MM.1S (cell line): ENCODE data around the gene NPNT.

ENCODE experiments used
- DNase-seq: peaks from one replicate; pipeline ENCODE4 v3.0.0-alpha.2; 2015
- H2AFZ ChIP-seq: fragments of 300-600 bp; sonication (generic); 2 replicates; pipeline ENCODE4 v1.6.0; 2016; ENCODE audit warnings: antibody characterized with exemption, low read length
- H3F3A ChIP-seq: fragments of 300-600 bp; sonication (generic); 2 replicates; pipeline ENCODE4 v1.6.1; 2016; ENCODE audit warnings: mild to moderate bottlenecking, antibody characterized with exemption, low read length, moderate library complexity, mixed read lengths; ENCODE audit not compliant: insufficient read depth
- H3K27ac ChIP-seq: fragments of 300-600 bp; sonication (generic); 2 replicates; pipeline ENCODE4 v1.5.1; 2016; ENCODE audit warnings: mild to moderate bottlenecking, low read length
- H3K27me3 ChIP-seq: fragments of 300-600 bp; sonication (generic); replicated peaks from 2 replicates; pipeline ENCODE4 v1.6.0; 2016; ENCODE audit warnings: low read length; ENCODE audit not compliant: insufficient read depth
- H3K36me3 ChIP-seq: fragments of 300-600 bp; sonication (generic); replicated peaks from 2 replicates; pipeline ENCODE4 v1.6.1; 2016; ENCODE audit warnings: mild to moderate bottlenecking, low read length, mixed read lengths; ENCODE audit not compliant: insufficient read depth
- H3K4me1 ChIP-seq: fragments of 300-600 bp; sonication (generic); 2 replicates; pipeline ENCODE4 v1.6.1; 2016; ENCODE audit warnings: low read length, mixed read lengths
- H3K4me2 ChIP-seq: fragments of 300-600 bp; sonication (generic); 2 replicates; pipeline ENCODE4 v1.6.0; 2016; ENCODE audit warnings: low read depth, low read length
- H3K4me3 ChIP-seq: fragments of 300-600 bp; sonication (generic); 2 replicates; pipeline ENCODE4 v1.5.1; 2016; ENCODE audit warnings: low read length, mixed read lengths
- H3K79me2 ChIP-seq: fragments of 300-600 bp; sonication (generic); 2 replicates; pipeline ENCODE4 v1.6.1; 2016; ENCODE audit warnings: mixed run types, low read length, mixed read lengths
- H3K9ac ChIP-seq: fragments of 300-600 bp; sonication (generic); 2 replicates; pipeline ENCODE4 v1.6.1; 2016; ENCODE audit warnings: low read length, mixed read lengths
- H3K9me2 ChIP-seq: fragments of 300-600 bp; sonication (generic); replicated peaks from 2 replicates; pipeline ENCODE4 v1.6.1; 2016; ENCODE audit warnings: mild to moderate bottlenecking, low read length, mixed read lengths; ENCODE audit not compliant: insufficient read depth
- H3K9me3 ChIP-seq: fragments of 300-600 bp; sonication (generic); replicated peaks from 2 replicates; pipeline ENCODE4 v1.6.1; 2016; ENCODE audit warnings: mild to moderate bottlenecking, low read length, mixed read lengths; ENCODE audit not compliant: insufficient read depth
- H4K20me1 ChIP-seq: fragments of 300-600 bp; sonication (generic); 2 replicates; pipeline ENCODE4 v1.6.1; 2016; ENCODE audit warnings: mild to moderate bottlenecking, low read length, moderate library complexity, mixed read lengths; ENCODE audit not compliant: insufficient read depth
- EZH2 ChIP-seq: fragments of 300-600 bp; sonication (generic); optimal IDR thresholded peaks from 2 replicates; pipeline ENCODE3; 2017; ENCODE audit warnings: low read depth, mild to moderate bottlenecking, antibody characterized with exemption, low read length, mixed read lengths
- EZH2phosphoT487 ChIP-seq: fragments of 300-600 bp; sonication (generic); IDR thresholded peaks from 2 replicates; pipeline ENCODE4 v1.6.1; 2018; ENCODE audit warnings: antibody characterized with exemption, low read length
- TF ChIP-seq, protein P1 (sequence below): fragments of 300-600 bp; sonication (generic); IDR thresholded peaks from 2 replicates; pipeline ENCODE4 v1.5.1; 2016; ENCODE audit warnings: antibody characterized with exemption, low read length, mixed read lengths

The NPNT gene

DNA sequence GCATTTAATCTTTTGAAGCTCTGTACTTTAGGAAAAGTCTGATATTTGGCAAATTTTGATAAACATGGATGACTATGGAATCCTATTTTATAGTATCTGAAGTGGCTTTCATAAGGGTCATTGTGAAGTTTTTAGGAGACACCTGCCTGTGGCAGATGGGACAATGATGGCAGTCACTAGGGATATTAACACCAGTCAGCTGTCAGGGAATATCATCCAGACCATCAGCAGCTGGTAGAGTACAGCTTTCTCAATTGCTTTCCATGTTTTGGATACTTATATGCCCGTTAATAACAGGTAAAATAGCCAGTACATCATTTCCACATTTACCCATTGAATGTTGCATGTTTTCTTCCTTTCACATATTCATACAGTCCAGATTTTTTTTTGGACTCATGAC is 39.1 kb downstream of the NPNT start:
- H3K27ac ChIP-seq: no peak overlapping the region
- H3K27me3 ChIP-seq: no peaks in the 10 kb centered on the region
- H4K20me1 ChIP-seq: no peaks in the 10 kb centered on the region
- TF ChIP-seq, protein P1, sequence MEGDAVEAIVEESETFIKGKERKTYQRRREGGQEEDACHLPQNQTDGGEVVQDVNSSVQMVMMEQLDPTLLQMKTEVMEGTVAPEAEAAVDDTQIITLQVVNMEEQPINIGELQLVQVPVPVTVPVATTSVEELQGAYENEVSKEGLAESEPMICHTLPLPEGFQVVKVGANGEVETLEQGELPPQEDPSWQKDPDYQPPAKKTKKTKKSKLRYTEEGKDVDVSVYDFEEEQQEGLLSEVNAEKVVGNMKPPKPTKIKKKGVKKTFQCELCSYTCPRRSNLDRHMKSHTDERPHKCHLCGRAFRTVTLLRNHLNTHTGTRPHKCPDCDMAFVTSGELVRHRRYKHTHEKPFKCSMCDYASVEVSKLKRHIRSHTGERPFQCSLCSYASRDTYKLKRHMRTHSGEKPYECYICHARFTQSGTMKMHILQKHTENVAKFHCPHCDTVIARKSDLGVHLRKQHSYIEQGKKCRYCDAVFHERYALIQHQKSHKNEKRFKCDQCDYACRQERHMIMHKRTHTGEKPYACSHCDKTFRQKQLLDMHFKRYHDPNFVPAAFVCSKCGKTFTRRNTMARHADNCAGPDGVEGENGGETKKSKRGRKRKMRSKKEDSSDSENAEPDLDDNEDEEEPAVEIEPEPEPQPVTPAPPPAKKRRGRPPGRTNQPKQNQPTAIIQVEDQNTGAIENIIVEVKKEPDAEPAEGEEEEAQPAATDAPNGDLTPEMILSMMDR: no peak
- TF ChIP-seq EZH2phosphoT487 (no peak), EZH2 (no peak)
- H3K9me3 ChIP-seq: no peaks in the 10 kb centered on the region
- no peak overlapping the region for H3K9ac ChIP-seq
- no peaks in the 10 kb centered on the region for H3K79me2 ChIP-seq
- no peaks in the 10 kb centered on the region for H3K9me2 ChIP-seq
- H3K4me2 ChIP-seq: no peak overlapping the region
- H3K4me1 ChIP-seq: peaks cover 10% of the 10 kb centered on the region
- DNase-seq: no peak
- H3K4me3 ChIP-seq: no peak overlapping the region
- H3K36me3 ChIP-seq: no peaks in the 10 kb centered on the region
- no peaks in the 10 kb centered on the region for H3F3A ChIP-seq
- H2AFZ ChIP-seq: no peak overlapping the region

DNA sequence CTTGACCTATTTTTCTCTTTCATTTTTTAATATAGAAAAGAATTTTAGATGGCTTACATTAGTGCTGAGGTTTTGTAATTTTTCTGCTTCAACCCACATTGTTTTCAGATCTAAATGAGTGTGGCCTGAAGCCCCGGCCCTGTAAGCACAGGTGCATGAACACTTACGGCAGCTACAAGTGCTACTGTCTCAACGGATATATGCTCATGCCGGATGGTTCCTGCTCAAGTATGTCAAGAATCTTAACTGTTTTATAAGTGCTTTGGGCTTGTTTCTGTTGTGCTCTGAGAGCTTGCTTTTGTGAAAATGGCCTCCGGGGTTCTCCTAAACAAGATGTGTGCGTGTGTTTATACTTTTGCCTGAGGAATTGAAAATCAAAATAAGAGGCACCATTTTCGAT is 41.6 kb downstream of the NPNT start:
- Histone ChIP-seq H3F3A (no peaks in the 10 kb centered on the region), H3K9ac (no peak overlapping the region), H3K36me3 (no peaks in the 10 kb centered on the region), H3K4me1 (no peaks in the 10 kb centered on the region), H3K27me3 (no peaks in the 10 kb centered on the region), H3K4me2 (no peak overlapping the region), H3K9me2 (no peaks in the 10 kb centered on the region), H2AFZ (no peak overlapping the region), H4K20me1 (no peaks in the 10 kb centered on the region), H3K79me2 (no peaks in the 10 kb centered on the region), H3K9me3 (no peaks in the 10 kb centered on the region), H3K4me3 (no peak overlapping the region), H3K27ac (no peak overlapping the region)
- TF ChIP-seq EZH2 (no peak), EZH2phosphoT487 (no peak)
- TF ChIP-seq, protein P1: no peak
- no peak for DNase-seq

- Histone ChIP-seq H3K4me1 (no peaks in the 10 kb centered on the region), H3K4me3 (no peak overlapping the region), H3F3A (no peaks in the 10 kb centered on the region), H3K27ac (no peak overlapping the region), H3K36me3 (no peaks in the 10 kb centered on the region; the same call in 1 of the 2 replicates), H3K4me2 (no peak overlapping the region), H4K20me1 (no peaks in the 10 kb centered on the region), H3K9ac (no peak overlapping the region), H3K79me2 (no peaks in the 10 kb centered on the region), H3K27me3 (no peaks in the 10 kb centered on the region), H2AFZ (no peak overlapping the region), H3K9me3 (no peaks in the 10 kb centered on the region), H3K9me2 (no peaks in the 10 kb centered on the region)
- DNase-seq: no peak
- TF ChIP-seq EZH2phosphoT487: no peak
- TF ChIP-seq, protein P1: no peak
- TF ChIP-seq EZH2: no peak
Observed at GRCh38 chr4:105937759-105938158, 42.5 kb downstream of the NPNT start.
